Heart left ventricle (tissue), 13 donors: ENCODE results near the gene EHBP1L1.

Experiments used
- CTCF ChIP-seq, 12 donors: fragments of 200-600 bp; sonication (generic) in 4 of 12; IDR thresholded peaks; one replicate each; pipeline versions ENCODE4 v1.5.0 to v1.8.0; 2018 to 2022; ENCODE audit warnings: antibody characterized with exemption in 12 of 12, mild to moderate bottlenecking in 5 of 12
- POLR2A ChIP-seq, 2 donors: fragments of 450-650 bp; IDR thresholded peaks; one replicate each; pipeline ENCODE4 v1.6.1; 2017; ENCODE audit warnings: antibody characterized with exemption in 2 of 2, mild to moderate bottlenecking in 2 of 2, moderate library complexity in 2 of 2
- donor health status: ischemic (EF 13 %, LVEDD 7.1; RV severe dilation, severe dysfunction).
- donor health status: DM: no; HTN: yes; CAD: no.
- donor health status: DM: no; HTN: no; CAD: no.
- donor health status: ischemic (EF 25% LVEDD 6.9; RV normal size, moderate dysfunction).
- donor health status: ischemic (EF 25% LVEDD 5.7; RV mildly dilated, moderate dysfunction).
- donor health status: ischemic (EF 35%, LVEDD 5.7; RV mildly dilated, moderate dysfunction).
- donor health status: nonischemic (EF 11% LVEDD 7.7; RV severe dilation, severe dysfunction).
- donor health status: DM: yes; HTN: yes; CAD: no.
- donor health status: PGD.
- donor health status: ischemic (EF 29% LVEDD 5.4; RV normal size, mild dysfunction).
- donor health status: nonischemic (EF 23%, LVEDD 6.1; RV moderate dilation, normal function).

DNA sequence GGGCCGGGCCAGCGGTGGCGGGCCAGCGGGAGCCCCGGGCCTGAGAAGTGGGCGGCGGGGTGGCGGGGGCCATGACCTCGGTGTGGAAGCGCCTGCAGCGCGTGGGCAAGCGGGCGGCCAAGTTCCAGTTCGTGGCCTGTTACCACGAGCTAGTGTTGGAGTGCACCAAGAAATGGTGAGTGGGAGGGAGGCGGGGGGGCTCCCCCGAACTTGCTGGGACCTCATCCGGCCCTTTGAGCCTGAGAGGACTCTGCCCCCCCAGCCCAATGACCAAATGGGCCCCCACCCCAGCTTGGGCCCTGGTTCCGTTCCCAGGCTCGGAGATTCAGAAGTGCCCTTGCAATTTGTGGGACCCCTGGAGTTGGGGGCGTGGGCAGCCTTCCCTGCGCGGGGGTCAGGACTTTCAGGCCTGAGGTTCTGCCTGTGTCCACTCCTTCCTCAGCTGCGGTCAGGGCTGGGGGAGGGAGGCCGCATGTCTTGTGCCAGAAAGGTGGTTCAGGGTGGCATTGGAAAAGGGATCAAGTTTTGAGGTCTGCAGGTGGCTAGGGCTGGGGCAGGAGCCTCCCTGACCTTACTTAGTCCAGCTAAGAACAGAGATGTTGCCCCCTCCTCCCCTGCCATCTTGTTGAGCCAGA, 496 bp downstream of the EHBP1L1 start:
- TF ChIP-seq POLR2A (IDR thresholded peaks at IDR 0.05) (no peak), CTCF (IDR thresholded peaks at IDR 0.05) (no peak)
